HG03558 (cell line): ENCODE measurements around the gene PTGES.
"Not testable (repeated sequence)": the region's sequence is repeated elsewhere in the genome, so short reads cannot be mapped to it uniquely, and the experiment has no call there.

ENCODE experiments used
- ATAC-seq: cut with Tn5 transposase; IDR thresholded peaks from one replicate; pipeline ENCODE4 v1.9.1; 2021; ENCODE audit warnings: moderate number of reproducible peaks; ENCODE audit not compliant: unreplicated experiment; ENCODE audit errors: extremely low read depth

PTGES gene

DNA sequence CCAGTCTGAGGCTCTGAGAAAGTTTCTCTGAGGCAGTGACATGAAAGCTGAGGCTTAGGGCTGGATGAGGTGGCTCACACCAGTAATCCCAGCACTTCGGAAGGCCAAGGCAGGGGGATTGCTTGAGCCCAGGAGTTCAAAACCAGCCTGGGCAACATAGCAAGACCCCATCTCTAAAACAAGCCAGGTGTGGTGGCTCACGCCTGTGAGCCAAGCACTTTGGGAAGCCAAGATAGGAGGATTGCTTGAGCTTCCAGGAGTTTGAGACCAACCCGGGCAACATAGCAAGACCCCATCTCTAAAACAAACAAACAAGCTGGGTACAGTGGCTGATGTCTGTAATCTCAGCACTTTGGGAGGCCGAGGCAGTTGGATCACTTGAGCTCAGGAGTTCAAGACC lies 3.8 kb downstream of the PTGES start:
- not testable (repeated sequence) for ATAC-seq

DNA sequence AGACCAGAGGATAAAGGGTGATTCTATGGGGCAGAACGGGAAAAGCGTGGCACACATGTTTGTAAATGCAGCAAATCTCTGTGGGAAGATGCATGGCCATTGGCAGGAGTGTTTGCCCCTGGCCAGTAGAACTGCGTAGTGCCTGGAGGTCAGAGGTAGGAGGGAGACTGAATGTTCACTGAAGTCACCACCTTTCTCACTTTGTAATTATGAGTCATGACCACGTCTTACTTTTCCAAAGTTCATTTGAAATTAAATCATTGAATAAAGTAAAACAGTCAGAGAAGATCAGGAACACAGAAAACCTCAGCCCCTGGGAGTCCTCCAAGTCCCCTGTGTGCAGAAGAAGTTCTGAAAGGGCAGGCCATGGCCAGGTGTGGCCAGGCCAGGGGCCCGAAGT lies 4.6 kb downstream of the PTGES start:
- ATAC-seq = no peak

DNA sequence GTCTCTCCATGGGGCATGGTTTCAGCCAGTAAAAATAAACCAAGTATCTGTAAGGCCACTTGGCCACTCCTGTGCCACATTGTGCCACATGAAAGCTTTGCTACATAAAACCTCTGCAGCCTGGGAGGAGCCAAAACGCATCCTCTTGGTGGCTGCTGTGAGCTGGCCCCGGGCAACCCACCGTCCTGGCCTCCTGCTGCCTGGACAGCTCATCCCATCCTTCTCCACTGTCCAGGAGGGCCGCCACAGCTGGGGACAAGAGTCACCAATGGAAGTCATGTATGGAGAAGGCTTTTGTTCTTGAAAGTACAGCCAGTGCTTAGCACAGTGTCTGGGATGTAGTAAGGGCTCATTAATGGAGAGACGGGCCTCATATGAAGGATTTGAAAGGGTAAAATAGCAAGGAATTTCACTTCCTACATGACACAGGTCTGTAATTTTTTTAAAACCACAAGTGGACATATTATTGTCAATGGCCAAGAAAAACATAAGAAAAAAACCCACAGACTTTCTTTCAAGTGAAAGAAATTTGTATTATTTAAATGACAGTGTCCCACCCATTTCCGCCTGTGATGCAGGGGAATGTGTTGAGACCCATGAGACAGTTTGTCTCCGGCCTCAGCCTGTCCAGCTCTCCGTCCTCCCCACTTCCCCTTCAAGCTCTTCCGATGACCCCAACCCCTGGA lies 6.6 kb downstream of the PTGES start:
- ATAC-seq = no peak

DNA sequence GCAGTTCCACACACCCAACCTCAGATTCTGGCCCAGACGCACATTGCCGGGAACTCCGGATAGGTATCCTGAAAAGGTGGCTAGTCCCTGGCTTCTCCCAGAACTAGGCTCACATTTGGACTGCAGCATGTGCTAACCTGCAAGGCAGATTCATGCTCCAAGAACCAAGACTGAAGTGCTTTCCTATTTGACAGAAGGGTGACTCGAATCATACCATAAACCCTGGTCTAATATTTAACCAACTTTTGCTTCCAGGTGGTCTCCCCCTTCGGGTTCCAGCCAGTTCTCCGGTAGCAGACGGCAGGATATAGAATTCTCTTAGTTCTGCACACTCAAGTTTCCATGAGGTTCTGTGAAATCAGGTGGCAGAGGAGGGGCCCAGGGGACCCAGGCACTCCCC lies 7.6 kb downstream of the PTGES start:
- ATAC-seq = no peak

DNA sequence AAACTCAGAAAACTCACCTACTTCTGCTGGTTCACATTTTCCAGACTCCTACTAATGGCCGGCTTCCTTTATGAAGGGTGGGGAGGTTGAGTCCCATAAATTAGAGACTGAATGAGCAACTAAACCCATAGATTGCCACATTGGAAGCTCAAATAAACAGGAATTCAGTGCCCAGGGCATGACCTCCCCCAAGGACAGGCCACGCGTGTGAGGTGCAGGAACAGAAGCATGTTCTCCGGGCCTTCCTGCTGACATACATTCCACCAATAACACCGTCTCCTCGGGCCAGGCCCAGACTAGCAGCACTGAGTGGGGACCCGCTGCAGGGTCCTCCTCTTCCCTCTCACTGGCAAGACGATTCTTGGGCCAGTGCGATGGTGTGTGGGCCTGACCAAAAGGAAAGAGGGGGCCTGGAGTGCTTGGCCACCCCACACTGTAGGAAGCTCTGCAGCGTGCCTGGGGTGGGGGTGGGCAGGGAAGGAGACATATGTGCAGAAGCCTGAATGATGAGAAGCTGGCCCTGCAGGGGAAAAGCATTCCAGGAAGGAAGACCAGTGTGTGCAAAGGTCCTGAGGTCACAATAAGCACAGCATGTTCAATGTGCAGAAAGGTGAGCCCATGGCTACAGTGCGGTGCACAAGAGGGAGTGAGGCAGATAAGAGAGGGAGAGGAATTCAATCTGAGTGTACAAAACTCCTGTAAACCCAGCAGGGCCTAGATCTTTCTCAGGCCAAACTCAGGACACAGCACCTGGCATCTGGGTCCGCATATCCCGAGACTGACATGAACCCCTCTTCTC lies 12.0 kb downstream of the PTGES start:
- no peak for ATAC-seq

DNA sequence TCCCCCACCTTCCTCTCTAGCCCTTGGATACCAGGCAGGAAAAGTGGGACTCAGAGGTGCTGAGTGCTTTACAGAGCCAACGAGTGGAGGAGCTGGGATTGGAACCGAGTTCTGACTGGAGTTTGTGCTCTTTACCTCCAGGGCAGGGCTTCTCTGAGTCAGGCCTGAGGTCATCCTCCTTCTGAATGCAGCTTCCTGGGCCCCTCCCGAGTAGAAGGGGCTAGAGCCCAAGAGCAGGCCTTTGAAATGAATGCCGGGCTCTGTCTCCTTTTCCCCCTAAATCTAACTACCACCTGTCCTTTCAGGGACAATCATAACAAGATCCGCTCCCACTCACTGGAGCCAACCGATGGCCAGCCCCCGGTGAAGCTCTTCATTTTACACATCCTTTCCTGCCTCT lies 12.7 kb downstream of the PTGES start:
- no peak for ATAC-seq

DNA sequence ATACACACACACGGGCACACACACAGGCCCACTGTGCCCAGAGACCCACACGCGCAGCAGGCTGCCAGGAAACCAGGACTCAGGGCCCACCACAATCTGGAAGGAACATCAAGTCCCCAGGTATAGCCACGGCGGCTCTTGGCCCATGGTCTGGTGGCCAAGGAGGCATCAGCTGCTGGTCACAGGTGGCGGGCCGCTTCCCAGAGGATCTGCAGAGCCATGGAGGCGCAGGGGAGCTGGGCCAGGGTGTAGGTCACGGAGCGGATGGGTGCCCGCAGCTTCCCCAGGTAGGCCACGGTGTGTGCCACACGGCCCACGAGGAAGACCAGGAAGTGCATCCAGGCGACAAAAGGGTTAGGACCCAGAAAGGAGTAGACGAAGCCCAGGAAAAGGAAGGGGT lies 13.4 kb downstream of the PTGES start:
- no peak for ATAC-seq

DNA sequence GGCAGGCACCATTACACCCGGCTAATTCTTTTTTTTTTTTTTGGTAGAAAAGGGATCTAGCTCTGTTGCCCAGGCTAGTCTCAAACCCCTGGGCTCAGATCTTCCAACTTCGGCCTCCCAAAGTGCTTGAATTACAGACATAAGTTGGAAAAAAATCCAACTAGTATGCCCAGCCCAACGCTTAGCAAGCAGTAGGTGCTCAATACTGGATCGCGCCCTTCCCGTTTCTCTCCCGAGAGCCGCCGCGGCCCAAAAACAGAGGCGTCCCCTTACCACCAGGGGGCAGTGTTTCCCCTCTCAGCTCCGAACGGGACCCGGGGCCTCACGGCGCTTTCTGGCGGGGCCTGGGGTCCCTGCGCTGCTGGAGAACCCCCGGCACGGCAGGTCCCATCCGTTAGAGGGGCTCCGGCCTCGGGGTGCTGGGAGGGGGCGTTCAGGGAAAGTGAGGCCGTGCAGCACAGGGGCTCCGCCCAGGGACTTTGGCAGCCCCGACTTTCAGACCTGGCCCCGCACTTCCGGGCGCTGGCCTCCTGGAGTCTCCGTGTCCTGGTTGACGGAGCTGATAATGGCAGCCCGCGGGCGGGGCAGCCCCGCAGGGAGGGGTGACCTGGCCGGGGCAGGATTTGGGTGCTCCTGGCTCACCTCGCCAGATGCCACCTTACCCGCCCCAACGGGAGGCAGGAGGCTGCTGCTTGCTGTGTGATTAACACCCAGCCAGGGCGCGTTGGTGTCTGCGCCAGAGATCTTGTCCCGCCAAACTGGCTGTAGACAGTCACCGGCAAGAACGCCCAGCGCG lies 15.2 kb downstream of the PTGES start:
- no peak for ATAC-seq

DNA sequence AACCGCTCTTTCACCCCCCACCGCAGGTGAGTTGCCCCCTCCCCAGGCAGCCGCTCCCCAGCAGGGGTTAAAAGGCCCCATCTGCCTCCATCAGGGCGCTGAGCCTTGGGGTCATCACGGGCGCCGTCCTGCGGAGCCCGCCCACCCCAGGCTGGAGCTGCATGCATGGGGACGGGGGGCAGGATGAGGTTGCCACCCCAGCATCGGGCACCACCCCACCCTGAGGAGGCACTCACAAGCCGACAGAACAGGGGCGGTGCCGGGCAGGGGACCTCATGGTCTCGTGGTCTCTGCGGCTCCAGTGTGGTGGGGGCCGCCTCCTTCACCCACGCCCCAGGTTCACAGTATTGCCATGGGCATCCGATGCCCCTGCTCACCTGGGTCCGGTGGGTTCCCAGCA lies 16.5 kb downstream of the PTGES start:
- no peak for ATAC-seq

DNA sequence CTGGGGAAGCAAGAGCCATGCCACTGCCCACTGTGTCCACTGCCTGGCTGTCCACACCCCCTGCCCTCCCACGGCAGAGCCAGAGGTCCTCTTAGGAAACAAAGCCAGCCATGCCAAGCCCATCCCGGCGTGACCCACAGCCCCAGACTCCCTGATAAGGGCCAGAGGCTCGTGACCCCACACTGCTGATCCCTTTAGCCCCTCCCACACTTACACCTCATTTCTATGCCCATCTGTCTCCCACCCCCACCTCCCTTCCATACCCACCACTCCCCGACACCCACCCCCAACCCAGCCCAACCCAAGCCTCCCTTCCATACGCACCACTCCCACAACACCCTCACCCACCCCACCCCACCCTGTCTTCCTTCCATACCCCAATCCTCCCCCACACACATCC lies 17.3 kb downstream of the PTGES start:
- ATAC-seq = no peak

DNA sequence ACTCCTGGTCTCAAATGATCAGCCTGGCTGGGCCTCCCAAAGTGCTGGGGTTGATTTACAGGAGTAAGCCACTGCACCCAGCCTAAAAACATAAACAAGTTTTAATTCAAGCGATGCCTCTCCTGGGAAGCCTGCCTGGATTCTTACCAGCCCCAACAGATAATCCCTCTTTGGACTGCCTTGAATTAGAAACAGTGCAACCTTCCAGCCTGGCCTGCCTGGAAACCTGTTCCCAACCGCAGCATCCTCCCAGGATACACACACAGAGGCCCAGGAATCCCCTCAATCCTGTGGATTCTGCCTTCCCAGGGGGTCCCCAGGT lies 19.2 kb downstream of the PTGES start:
- ATAC-seq = no peak

DNA sequence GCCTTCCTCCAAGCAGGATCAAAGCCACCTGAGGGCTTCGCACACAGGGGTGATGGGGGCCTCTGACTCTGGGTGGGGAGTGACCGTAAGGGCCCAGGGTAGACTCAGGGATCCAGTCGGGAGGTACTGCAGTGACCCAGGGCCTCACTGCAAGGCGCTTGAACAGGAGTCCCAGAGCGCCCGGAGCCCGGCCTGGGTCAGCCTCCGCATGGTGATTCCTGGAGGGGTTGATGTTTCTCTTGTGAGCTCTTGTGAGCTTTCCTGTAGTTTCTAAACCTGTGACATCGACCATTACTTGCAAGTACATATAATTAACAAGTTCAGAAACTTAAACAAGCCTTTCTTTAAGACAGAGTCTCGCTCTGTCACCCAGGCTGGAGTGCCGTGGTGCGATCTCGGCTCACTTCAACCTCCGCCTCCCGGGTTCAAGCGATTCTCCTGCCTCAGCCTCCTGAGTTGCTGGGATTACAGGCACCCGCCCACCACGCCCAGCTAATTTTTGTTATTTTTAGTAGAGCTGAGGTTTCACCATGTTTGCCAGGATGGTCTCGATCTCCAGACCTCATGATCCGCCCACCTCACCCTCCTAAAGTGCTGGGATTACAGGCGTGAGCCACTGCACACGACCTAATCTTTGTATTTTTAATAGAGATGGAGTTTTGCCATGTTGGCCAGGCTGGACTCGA lies 19.8 kb downstream of the PTGES start:
- no peak for ATAC-seq

DNA sequence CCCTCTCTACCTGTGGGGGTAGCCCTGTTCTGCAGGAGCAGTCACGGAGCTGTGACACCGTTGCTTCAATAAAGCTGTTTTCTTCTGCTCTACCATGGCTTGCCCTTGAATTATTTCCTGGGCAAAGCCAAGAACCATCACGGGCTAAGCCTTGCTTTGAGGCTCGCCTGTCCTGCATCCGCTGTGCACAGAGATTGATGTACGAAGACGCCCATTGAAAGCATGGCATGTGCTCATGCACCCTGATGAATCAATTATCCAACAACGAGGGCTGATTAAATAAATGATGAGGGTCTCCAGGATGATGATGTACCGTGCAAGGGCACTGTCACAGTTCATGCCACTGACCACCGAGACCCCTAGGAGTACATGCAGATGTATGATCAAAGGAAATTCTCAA lies 20.7 kb downstream of the PTGES start:
- ATAC-seq = no peak

DNA sequence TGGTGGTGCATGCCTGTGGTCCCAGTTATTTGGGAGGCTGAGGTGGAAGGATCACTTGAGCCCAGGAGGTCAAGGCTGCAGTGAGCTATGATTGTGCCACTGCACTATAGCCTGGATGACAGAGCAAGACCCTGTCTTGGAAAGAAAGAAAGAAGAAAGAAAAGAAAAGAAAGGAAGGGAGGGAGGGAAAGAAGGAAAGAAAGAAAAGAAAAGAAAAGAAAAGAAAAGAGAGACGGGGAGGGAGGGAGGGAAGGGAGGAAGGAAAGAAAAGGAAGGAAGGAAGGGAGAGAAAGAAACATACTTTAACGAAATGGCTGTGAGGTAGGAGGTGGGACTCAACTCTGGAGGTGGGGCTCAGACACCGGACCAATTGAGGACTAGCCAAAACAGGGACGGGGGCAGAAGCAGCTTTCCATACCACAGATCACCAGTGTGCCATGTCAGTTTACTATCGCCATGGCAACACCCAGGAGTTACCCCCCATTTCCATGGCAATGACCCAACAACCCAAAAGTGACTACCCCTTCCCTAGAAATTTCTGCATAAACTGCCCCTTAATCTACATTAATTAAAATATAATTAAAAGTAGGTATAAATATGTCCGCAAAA lies 21.3 kb downstream of the PTGES start:
- no peak for ATAC-seq

DNA sequence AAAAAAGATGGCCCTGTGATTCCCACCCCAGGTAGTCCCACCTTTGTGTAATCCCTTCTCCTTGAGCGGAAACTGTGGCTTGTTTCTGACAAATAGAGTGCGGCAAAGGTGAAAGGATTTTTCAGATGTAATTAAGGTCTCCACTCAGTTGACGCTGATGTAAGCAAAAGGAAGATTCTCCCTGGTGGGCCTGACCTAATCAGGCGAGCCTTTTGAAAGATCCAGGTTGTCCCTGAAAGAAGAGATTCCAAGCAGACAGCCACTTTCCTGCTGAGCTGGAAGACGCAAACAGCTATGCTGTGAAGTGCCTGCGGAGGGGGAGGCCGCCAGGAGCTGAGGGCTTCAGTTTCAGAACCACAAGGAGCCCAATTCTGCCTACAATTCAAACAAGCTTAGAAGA lies 24.1 kb downstream of the PTGES start:
- no peak for ATAC-seq

DNA sequence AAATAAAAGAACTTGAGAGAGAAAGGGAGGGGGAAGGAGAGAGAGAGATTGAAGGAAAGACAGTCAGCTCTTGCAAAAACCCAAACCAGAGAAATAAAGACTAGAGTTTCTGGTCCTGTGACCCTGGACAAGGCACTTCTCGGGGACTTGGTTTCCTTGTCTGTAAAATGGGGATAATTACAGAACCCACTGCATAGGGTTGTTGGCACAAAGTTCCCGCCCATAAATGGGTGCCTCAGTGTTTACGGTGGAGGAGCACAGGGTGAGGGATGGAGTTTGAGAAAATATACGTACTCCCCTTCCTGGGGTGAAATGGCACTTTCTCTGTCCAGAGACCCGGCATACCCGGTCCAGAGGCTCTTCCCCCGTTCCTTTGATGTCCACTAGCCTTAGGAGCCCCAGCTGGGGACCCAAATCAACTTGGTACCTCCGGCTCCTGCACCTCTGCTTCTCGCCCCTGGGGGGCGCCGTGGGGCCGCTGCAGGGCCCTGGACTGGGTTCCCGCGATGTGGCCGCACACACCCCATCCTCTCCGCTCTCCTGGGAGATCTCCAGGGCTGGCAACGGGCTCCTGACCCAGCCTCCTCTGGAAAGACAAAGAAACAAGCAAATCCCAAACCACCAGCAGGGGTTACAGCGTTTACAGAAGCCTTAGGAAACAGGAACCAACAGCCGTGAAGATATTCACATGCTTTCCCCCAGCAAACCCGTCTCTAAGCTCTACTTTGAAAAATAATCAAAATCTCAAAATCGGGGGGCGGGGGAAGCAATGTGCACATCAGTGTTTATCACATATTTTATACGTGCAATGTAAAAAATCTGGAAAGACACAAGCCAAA lies 26.3 kb downstream of the PTGES start:
- ATAC-seq = no peak

DNA sequence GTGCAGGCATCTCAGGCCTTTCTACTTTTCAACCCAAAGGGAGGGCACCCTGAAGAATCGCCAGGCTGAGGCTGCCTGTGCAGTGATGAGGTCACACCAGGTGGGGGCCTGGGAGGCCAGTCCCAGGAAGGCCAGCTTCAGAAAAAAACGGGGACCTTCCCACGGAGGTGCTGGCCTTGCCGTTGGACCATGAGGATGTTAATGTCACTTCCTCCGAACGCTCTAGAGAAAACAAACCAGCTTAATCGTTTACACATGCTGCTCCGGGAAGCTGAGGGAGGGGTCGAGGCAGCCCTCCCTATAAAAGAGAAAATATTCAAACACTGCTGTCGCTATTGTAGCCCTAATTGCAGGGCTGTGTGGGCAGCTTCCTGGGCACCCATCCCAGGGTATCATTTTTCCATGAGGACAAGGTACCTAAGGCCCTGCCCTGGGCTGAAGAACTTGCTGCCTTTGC lies 27.0 kb downstream of the PTGES start:
- no peak for ATAC-seq

DNA sequence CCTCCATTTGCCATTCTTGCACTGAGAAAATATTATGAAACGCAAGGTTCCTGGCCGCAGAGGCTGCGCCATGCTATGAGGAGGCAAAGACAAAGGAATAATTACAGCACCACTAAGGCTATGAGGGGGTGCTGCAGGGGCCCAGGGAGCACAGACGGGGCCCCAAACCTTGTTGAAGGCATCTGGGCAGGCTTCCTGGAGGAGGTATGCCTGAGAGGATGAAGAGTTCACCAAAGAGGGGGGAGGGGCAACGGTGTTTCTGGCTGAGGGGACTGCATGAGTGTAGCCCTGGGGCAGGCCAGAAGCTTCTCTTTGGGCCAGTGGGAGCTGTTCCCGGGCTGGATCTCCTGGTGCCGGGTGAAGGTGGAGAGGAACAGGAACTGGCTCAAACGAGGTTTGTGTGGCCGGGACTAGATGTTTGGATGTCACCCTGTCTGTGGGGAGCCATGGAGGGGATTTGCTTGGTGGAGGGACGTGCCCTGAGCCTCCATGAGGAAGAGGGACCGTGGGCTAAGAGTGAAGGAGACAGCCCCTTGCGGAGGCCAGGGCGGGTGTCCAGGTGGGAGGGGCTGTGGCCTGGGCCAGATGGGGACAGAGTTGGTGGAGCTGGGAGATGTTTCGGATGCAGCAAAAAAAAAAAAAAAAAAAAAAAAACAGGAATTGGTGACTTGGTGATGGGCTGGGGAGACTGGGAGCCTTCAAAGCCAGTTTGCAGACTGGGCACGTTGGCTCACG lies 28.2 kb downstream of the PTGES start:
- no peak for ATAC-seq

DNA sequence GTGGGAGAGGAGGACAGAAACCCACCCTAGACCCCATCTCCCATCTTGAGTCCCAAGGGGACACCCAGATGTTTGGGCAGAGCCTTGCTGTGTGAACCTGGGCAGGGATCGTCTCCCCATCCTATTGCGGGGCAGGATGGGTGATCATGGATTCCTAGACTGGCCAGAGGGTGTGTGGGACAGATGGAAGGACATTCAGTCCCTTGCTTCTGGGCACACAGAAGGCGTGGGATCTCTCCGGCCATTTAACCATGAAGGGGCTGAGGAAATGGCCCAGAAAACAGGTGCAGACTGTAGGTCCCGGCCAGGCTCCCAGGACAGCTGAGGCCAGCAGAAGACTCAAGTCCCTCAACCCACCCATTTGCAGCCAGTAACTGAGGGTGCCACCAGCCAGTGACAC lies 29.9 kb downstream of the PTGES start:
- no peak for ATAC-seq
